Lung microvascular endothelial cell (primary cell): ENCODE data around the gene CCDC188. TPM values are rescaled to one million over a fixed set of nuclear protein-coding genes. Genes with fewer than 3 reads are reported as not detected.
A peak's percentile ranks its signal among the peaks of the same experiment; 100 is the strongest.
"Not testable (repeated sequence)": the region's sequence is repeated elsewhere in the genome, so short reads cannot be mapped to it uniquely, and the experiment has no call there.

Experiments
- DNase-seq, 2 donors: peaks; one replicate each; pipeline versions ENCODE4 v3.0.0 to v3.0.0-alpha.2; 2010; ENCODE audit warnings: low read depth in 2 of 2
- total RNA-seq: library from RNA; depleted of rRNA; stranded (reverse); fragments of >200 nt; gene quantifications from 2 replicates; pipeline ENCODE4 v1.2.1, GENCODE V29; 2014

CCDC188 gene
- total RNA-seq, 1 donor from 2014 or later, result 3.6 TPM

DNA sequence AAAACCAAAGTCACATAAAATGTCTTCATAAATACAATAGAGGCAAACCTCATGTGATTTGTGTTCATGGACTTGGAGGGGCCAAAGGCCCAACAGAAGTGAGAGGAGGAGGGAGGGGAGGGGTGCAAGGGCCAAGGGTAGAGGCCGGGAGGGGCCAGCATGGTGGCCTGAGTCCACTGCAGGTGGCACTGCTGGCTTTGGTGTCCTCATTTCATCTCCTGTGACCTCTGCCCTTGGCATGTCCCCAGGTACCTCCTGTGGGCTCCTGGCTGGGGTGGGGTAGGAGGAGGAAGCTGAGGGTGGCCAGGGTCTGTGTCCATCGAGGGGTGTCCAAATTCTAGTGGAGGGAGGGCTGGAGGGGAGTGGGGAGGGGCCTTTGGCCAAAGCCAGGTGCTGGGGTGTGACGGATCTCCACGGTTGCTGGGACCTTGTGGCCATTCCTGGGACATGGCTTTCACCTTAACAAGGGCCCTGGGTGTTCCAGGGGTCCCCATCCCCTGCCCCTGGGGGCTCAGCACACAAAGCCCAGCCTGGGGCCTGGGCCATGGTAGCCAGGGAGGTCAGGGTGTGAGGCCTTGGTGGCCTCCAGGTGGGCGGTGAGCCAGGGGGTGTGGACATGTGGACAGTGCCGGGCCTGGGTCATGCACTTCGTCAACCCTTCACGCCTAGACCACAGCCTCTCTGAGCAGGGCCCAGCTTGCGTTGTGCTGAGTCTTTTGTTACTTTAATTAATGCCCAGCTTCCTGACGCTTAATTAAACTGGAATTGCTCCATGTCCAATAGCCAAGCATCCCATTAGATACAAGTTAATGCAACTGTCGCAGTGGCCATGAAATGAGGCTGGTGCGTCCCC lies 20.7 kb upstream of the CCDC188 start:
- no peak for DNase-seq

DNA sequence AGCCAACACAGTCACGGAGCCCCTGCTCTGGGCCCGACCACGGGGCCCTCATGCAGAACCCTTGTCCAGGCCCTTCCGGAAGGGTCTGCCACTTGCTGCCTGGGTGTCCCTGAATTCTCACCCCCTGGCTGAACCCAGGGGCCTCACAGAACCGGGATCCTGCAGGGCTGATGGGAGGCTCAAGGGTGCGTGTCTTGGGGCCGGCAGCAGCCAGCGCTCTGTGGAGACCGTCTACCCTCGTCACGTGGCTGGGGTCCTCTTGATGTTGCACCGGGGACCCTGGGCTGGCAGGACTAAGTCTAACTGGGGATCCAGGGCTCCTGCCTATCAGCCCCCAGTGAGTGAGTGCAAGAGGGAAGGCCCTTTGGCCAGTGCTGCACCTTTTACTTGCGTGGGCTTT lies 19.3 kb upstream of the CCDC188 start:
- DNase-seq, result no peak

DNA sequence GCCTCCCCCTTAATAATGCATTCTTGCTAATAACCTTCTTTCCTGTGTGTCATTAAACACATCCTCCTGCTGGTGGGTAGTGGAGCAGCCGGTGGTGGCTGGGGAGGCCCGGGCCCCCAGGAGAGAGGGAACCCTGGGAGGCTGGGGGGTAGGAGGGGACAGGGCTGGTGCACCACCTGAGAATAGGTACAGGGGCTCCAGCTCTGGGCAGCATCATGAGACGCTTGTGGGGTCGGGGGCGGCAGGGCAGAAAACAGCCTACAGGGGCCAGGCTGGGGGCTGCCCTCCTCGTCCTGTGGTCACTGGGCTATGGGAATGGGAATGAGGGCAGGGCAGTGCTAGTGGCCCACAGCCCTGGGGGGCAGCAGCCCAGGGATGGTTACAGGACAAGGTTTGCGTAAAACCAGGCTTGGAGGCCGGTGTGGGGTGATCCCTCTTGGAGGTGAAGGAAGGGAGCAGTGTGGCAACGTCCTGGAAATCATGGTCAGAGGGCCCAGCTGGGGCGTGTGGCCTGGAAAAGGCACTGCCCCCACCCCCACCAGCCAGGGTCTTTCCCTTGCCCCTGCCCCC lies 18.5 kb upstream of the CCDC188 start:
- DNase-seq, result no peak

DNA sequence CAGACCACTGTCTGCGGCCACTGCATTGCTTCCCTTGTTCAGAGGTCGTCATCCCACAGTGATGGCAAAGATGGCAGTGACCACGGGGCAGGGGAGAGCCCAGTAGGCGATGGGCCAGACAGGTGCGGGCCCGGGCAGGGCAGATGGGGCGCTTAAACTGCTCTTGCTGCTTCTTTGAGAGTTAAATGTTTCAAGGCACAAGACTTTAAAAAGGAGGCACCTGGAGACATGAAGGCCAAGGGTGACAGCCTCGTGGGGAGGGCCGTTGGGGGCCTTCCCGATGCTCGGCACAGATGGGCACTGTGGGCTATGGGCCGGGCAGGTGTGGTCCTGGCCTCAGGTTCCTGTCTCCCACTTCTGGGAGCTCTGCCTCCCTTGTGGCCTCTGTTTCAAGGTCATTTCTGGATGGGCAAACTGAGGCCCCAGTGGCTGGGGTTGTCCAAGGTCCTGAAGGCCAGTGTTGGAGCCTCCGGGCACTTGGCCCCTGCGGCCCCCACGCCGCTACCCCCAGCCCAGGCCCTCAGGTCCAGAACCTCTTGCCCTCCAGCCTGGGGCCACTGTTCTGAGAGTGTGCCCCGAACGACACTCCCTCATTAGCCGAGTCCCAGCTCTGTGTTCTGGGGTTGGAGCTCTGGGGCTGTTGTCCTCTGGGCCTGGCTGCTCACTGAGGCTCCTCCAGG lies 16.9 kb upstream of the CCDC188 start:
- DNase-seq, result no peak

DNA sequence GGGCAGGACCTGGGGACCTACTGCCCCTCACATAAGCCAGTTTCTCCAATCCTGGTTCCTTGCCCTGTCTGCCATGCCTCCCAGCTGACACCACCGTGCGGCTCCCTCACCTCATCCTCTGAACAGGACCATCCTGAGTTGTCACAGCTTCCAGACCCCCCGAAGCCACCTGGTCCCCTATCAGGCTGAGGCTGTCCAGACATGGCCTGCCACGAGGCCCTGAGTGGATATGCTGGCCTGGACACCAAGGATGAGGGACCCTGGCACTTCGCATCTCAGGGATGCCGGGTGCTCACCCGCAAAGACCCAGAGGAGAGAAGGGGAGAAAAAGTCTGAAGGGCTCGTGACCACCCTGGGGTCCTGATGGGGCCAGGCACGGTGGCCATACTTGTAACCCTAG lies 15.8 kb upstream of the CCDC188 start:
- DNase-seq, result no peak

DNA sequence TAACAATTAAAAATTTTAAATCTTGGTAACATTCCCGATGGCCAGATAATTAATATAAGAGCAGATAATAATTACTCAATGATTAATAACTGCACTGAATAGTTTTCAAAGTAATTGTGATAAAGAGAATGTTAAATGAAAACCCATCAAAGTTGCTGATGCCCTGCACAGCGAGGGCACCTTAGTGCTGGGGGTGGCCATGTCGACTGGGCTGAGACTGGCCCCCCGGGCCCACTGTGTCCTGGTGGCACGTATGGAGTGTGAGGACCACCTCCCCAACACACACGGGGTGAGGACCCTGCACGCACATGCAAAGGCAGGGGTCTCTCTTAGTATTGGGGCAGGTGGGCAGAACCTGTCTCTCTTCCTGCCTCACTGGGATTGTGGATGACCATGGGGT lies 15.1 kb upstream of the CCDC188 start:
- DNase-seq, result no peak

DNA sequence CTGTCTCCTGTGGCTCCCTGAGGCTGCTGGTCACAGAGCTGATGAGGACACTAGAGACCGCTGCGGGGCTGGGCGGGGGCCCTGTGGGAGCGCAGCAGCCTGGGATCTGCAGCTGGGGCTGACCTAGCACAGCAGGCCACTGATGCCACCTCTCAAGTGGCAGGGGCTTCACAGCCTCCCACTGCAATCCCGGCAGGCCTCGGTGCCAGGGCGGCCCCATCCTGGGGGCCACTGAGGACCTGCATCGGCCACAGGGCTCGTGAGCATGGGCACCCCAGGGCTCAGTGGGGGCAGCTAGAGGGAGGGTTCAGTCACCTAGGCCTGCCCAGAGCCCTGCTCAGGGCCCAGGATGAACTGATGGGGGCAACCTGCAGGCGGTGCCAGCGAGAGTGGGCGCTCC lies 14.6 kb upstream of the CCDC188 start:
- DNase-seq, result no peak

DNA sequence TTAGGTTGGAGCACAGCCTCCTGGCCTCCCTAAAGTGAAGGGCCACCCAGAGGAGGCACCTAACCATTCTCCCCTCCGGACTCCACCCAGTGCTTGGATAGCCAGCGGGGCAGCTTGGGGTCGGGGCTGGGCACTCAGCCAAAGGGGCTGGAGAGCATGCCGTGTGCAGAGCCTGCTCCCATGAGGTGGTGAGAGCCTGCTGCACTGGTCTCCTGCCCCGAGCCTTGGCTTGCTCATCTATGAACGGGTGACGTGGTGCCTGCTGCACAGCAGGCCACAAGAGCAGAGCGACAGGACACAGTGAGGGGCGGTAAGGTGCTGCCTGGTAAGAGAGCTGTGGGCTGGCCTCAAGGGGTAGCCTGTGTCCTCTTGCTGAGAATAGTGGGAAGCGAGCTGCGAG lies 14.0 kb upstream of the CCDC188 start:
- DNase-seq, result no peak

DNA sequence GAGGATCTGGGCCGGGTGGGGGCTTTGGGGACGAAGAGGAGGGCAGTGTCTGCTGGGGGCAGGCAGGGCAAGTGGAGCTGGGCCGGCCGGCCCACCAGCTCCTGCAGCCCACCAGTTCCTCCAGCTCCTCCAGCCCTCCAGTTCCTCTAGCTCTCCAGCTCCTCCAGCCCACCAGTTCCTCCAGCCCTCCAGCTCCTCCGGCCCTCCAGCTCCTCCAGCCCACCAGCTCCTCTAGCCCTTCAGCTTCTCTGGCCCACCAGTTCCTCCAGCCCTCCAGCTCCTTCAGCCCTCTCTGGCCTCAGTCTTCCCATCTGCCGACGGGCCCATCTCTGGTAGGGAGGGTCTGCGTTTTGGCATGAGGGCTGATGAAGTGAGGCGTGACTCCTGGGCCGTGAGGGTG lies 9.2 kb upstream of the CCDC188 start:
- DNase-seq, result no peak

DNA sequence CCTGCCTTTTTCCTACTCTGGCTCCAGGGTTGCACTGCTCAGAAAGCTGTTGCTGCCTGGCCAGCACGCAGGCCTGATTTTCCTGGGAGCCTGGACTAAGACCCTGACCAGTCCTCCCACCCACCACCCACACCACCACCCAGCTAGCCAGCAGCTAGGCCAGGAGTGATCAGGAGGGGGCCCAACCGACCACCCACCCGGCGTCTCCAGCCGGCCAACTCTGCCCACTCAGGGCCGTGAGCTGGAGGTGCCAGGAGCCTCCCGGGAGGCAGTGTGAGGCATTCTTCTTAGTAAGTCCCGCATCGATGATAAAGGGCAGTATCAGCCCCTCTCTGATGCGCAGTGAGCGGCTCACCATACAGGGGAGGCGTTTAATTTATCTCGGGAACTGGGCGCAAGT lies 8.7 kb upstream of the CCDC188 start:
- not testable (repeated sequence) for DNase-seq

DNA sequence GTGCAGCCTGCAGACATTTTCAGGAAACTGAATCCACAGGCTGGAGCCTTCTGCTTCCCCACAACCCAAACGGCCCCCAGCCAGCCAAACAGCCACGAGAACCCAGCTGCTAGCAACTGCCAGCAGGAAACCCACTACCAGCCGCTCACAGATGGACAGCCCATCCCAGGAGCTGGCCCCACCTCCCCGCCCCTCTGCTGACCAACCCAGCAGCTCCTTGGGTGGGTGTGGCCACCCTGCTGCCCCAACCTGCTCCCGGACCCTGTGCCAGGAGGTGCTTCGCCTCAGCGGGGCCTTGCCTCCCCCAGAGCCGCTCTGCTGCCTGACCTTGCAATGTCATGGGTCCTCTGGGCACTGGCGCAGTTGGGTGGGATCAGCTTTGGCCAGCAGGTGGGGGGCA lies 8.2 kb upstream of the CCDC188 start:
- no peak for DNase-seq

DNA sequence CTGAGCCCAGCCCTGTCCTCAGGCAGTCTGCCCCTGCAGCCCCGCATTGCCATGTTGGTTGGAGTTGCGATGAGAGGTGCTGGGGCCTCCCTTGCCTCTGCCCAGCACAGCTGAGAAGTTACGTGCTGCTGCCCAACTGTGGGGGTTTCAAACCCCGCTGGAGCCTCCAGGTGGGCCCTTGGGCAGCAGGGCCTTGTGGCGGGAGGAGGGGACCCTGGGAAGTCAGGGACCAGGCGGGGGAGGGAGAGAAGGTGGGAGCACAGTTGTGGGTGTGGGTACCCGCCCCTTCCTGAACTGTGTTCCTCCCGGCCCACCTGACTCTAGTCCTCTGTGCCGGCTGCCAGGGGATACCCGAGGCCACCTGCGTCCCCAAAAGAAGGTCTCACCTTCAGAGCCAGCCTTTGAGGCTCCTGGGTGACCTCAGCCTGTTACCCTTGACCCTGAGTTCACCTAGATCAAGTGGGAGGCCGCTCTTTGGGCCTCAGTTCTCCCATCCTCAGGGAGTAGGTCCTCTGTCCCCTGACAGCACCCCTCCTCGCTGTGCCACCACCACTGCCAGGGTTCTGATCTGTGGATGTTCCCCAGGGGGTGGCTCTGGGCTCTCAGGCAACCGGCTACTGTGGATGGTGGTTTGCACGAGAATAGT lies 7.7 kb upstream of the CCDC188 start:
- DNase-seq, result no peak

DNA sequence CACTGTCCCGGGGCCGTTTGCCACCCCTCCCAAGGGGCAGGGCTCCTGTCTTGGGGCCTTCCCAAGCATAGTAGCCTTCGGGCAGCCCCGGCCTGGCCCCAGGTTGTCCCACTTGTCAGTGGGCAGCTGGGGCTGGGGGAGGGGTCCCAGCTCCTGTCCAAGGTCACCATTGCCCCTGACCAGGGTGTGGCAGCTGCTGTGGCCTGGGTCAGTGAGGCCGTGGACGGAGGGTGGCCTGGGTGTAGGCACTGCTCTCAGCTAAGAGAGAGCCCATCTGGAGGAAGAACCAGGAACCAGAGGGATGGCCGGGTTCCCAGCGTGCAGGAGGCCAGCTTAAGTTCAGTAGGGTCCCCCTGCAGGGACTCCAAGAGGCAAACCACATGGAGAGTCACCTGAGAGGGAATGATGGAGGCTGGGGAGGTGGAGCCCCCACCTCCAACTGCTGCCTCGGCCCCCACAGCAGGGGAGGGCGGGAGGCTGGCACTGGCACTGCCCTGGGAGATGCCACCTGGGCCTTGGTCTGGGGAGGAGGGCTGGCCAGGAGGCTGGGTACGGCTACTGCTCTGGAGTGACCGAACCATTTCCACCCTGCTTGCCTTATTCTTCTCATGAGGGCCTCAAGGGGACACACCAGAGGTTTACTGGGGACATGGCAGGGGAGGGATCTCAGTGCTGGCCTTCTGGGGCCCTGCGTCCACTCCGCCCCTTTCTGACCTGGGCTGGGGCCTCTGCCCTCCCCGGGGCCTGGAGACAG lies 6.8 kb upstream of the CCDC188 start:
- DNase-seq, result no peak

DNA sequence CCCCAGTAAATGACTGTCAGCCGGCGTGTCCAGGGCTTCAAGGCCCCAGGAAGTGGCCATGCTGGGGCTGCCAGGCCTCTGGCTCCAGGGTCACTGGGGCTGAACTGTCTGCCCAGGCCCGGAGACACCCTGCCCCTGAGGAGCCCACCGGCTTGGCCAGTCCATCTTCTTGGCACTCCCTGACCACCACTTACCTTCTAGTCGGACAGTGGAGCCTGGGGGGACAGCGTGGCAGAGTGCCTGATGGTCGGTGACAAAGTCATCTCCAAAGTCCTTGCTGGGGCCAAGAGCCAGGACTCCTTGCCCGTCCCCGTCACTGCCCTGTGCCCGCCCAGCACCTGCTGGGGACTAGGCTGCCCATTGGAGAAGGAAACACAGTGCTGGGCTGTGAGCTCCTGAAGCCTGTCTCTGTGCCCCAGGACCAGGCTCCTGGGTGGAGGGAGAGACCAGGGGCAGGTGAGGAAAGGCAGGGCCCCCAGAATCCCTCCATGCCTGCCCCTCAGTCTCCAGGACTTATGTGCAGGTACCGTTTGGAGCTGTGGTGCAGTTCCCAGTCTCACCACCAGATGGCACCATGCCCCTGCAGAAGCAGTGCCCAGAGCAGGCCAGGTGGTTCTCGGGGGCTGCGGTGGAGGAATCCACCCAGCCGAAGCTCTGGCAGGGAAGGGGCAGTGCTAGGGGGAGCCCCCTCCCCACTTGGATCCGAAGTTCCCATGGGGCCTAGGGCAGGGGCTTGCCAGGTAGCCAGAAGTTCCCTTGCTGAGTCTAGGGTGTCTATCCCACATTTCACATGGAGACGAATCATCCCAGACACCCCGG lies 6.0 kb upstream of the CCDC188 start:
- peak; percentile 77 to 89 for DNase-seq

DNA sequence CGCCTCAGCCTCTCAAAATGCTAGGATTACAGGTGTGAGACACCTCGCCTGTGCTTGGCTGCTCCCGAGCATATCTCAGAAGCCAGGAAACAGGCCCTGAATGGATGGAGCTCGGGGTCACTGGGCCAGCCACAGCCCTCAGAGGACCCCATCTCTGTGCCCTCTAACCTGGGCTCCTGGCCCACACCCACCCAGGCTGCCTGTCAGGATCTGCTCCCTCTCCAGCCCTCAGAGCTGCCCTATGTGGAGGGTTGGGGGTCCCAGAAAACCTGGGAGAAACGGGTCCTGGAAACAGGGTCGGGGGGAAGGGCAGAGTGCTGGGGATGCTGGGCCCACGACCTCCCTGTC lies 5.2 kb upstream of the CCDC188 start:
- no peak for DNase-seq

DNA sequence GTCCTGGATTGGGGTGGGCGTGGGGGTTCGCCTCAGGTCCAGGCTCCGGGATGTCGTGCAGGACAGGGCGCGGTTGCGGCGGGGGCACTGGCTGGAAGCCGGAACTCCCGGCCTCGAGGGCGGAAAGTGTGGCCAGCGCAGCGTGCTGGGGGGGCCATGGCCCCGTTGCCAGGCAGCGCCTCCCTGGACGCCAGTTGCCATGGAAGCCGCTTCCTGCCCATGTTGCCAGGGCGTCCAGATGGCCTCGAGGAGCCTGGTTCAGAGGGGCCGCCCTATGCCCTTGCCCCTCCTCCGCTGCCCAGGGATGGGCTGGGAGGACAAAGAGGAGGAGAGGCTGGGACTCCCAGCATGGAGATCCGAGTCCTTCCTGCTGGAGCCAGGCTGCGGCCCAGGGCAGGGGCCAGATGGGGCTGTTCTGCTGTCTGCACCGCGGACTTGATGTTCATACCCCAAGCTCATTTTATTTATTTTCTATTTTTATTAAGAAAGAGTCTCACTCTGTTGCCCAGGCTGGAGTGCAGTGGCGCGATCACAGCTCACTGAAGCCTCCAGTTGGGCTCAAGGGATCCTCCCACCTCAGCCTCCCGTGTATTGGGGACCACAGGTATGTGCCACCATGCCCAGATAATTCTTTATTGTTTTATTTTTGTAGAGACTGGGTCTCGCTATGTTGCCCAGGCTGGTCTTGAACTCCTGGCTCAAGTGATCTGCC lies 4.6 kb upstream of the CCDC188 start:
- peak; percentile 77 to 91 for DNase-seq

DNA sequence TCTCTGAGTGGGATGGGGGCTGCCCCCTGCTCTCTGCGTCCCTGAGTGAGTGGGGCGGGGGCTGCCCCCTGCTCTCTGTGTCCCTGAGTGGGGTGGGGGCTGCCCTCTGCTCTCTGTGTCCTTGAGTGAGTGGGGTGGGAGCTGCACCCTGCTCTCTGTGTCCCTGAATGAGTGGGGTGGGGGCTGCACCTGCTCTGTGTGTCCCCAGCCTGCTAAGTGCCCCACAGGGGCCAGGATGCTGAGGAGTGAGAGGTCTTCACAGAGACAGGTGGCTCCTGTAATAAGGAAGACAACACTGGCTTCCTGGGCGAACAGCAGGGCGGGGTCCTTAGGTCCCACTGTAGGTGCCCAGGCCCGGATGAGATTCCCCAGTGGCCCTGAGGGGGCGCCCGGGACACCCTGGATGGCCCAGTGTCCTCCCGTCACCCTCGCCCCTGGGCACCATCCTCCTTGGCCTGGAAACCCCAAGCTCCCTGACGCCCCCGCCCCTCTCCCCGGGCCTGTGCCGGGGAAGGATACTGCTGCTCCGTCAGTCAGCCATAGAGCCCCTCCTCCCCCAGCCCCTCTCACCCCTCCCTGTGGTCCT lies 3.8 kb upstream of the CCDC188 start:
- DNase-seq, result no peak

DNA sequence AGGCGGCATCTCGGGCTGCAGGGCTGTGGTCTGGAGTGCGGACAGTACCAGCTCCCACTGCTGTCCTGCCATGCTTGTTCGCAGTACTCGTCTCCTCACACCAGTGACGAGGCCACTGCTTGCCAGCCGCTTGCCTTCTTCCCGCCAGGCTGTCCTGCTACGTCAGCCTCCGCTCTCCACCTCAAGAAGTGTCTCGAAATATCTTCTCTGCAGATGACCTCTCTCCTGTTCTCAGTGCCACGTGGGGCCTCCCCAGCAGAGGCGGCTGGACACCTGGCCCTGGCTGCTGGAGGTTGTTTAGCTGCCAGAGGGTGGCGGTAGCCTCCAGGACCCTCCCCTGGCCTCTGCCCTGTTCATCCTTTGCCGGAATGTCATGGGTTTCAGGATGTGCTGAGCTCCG lies 3.1 kb upstream of the CCDC188 start:
- no peak for DNase-seq

DNA sequence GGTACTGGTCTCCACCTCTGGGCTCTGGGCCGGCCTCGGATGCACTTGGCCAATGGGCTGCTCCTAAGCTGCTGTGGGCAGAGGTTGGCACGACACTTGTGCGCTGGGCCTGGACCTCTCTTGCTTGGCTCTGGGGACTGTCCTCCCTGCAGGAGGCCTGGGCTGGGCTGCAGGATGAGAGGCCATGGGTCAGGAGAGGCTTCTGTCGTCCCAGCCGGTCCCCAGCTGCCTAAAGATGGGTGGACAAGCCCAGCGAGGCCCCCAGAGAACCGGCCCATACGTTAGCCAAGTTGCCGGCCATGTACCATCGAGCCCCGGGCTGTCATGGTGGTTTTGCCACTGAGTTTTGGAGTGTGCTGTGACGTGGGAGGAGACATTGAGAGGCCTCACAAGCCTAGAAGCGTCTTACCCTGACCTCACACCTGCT lies 1.6 kb upstream of the CCDC188 start:
- DNase-seq, result no peak

DNA sequence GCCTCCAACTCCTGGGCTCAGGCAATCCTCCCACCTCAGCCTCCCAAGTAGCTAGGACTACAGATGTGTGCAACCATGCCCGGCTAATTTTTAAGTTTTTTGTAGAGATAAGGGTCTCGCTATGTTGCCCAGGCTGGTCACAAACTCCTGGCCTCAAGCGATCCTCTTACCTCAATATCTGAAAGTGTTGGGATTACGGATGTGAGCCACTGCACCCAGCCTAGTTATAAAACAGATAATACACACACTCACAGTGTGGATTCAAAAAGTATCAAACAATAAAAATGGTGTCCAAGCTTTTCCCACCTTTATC lies 377 bp upstream of the CCDC188 start:
- DNase-seq, result no peak
